PC-3 (cell line): ENCODE results near the gene KLK13. TPM values are rescaled to one million over a fixed set of nuclear protein-coding genes. Genes with fewer than 3 reads are reported as not detected.
A peak's percentile ranks its signal among the peaks of the same experiment; 100 is the strongest.

Source experiments
- ATAC-seq: fragments of 200-7000 bp; cut with Tn5 transposase; 2 replicates; pipeline ENCODE4 v1.9.1; 2020; ENCODE audit warnings: mild to moderate bottlenecking, moderate library complexity
- BruUV-seq: library from RNA; stranded (reverse); fragments of 400-500 nt; replicated peaks from 2 replicates; lab custom pipeline; 2021; lab: Mats Ljungman, UMichigan
- CTCF ChIA-PET: fragments of 300-600 bp; sonication (Branson Sonifier 250); formaldehyde crosslinking; loops from one replicate; lab custom pipeline; 2022; ENCODE audit warnings: antibody characterized with exemption; lab: Charles Lee
- POLR2A ChIA-PET: fragments of 300-600 bp; sonication (Branson Sonifier 250); formaldehyde crosslinking; loops from one replicate; lab custom pipeline; 2022; ENCODE audit warnings: antibody characterized with exemption; ENCODE audit not compliant: unreplicated experiment; lab: Charles Lee
- DNase-seq: peaks from one replicate; pipeline ENCODE4 v3.0.0-alpha.2; 2015
- H2AFZ ChIP-seq: fragments of 300-600 bp; sonication (generic); 2 replicates; pipeline ENCODE4 v1.6.0; 2016; ENCODE audit warnings: antibody characterized with exemption, low read length
- H3F3A ChIP-seq: fragments of 300-600 bp; sonication (generic); one replicate; pipeline ENCODE4 v1.6.0; 2017; ENCODE audit warnings: antibody characterized with exemption, low read length, control low read depth, mild to moderate bottlenecking; ENCODE audit not compliant: unreplicated experiment
- H3K27ac ChIP-seq: fragments of 300-600 bp; sonication (generic); 2 replicates; pipeline ENCODE4 v1.5.1; 2016; ENCODE audit warnings: mild to moderate bottlenecking, low read length
- H3K27me3 ChIP-seq: fragments of 300-600 bp; sonication (generic); 2 replicates; pipeline ENCODE4 v1.6.1; 2016; ENCODE audit warnings: low read length, mixed read lengths
- H3K36me3 ChIP-seq: fragments of 300-600 bp; sonication (generic); 2 replicates; pipeline ENCODE4 v1.6.1; 2016; ENCODE audit warnings: low read depth, mixed run types, low read length, mixed read lengths
- H3K4me1 ChIP-seq: fragments of 300-600 bp; sonication (generic); 2 replicates; pipeline ENCODE4 v1.5.1; 2016; ENCODE audit warnings: low read length; ENCODE audit not compliant: insufficient read depth
- H3K4me2 ChIP-seq: fragments of 300-600 bp; sonication (generic); 2 replicates; pipeline ENCODE4 v1.6.0; 2016; ENCODE audit warnings: low read length
- H3K4me3 ChIP-seq: fragments of 300-600 bp; sonication (generic); 2 replicates; pipeline ENCODE4 v1.5.1; 2016; ENCODE audit warnings: mild to moderate bottlenecking, low read length, mixed read lengths
- H3K79me2 ChIP-seq: fragments of 300-600 bp; sonication (generic); 2 replicates; pipeline ENCODE4 v1.6.1; 2017; ENCODE audit warnings: low read length, mixed read lengths
- H3K9ac ChIP-seq: fragments of 300-600 bp; sonication (generic); 2 replicates; pipeline ENCODE4 v1.6.0; 2016; ENCODE audit warnings: mild to moderate bottlenecking, low read length
- H3K9me2 ChIP-seq: fragments of 300-600 bp; sonication (generic); replicated peaks from 2 replicates; pipeline ENCODE4 v1.6.1; 2016; ENCODE audit warnings: mixed run types, low read length, mixed read lengths
- H3K9me3 ChIP-seq: fragments of 300-600 bp; sonication (generic); 2 replicates; pipeline ENCODE4 v1.6.1; 2016; ENCODE audit warnings: low read length, mixed read lengths
- H4K20me1 ChIP-seq: fragments of 300-600 bp; sonication (generic); 2 replicates; pipeline ENCODE4 v1.6.1; 2016; ENCODE audit warnings: low read length, mixed read lengths
- EZH2 ChIP-seq: fragments of 300-600 bp; sonication (generic); IDR thresholded peaks from one replicate; pipeline ENCODE4 v1.6.1; 2017; ENCODE audit warnings: antibody characterized with exemption, mild to moderate bottlenecking, low read length; ENCODE audit not compliant: unreplicated experiment
- EZH2phosphoT487 ChIP-seq: fragments of 300-600 bp; sonication (generic); IDR thresholded peaks from 2 replicates; pipeline ENCODE4 v1.6.1; 2018; ENCODE audit warnings: mild to moderate bottlenecking, antibody characterized with exemption, low read length, borderline replicate concordance
- intact Hi-C: fragments of 100-400 bp; cut with micrococcal nuclease; formaldehyde crosslinking; loops from 2 replicates; pipeline ENCODE4 v1.9.0; 2023
- total RNA-seq: library from RNA; depleted of rRNA; stranded (reverse); fragments of >200 nt; gene quantifications from 2 replicates; pipeline ENCODE4 v1.2.3, GENCODE V29; 2014
- TF ChIP-seq, protein P1 (sequence below): fragments of 300-600 bp; sonication (generic); conservative IDR thresholded peaks from 2 replicates; pipeline ENCODE4 v1.5.1; 2017; ENCODE audit warnings: antibody characterized with exemption, low read depth, mild to moderate bottlenecking, low read length

The KLK13 gene
- total RNA-seq, 1 experiment from 2014 or later: not detected

DNA sequence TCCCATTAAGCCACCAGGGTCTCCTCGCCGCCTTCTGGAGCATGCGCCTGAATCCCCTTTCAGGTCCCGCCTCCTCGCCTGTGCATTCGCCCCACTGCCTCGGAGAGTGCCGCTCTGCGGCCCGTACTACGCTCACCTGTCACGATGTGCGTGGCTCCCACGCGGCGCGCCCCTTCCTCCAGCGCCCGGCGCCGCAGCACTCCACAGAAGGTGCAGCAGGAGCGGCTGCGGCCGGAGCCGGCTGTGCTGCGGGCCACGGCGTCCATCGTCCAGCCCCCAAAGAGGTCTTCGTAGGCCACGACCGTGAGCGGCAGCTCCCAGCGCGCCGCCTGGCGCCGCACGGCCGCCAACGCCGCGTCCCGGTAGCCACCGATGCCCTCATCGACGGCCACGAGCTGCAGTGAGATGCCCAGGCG, 39.0 kb upstream of the KLK13 start:
- ATAC-seq (no peak), DNase-seq (no peak)
- Histone ChIP-seq H3K36me3 (peaks cover 14% of the 10 kb centered on the region), H3K9ac (no peak overlapping the region), H3K4me2 (no peak overlapping the region), H3F3A (no peaks in the 10 kb centered on the region), H3K27me3 (no peaks in the 10 kb centered on the region), H3K27ac (no peak overlapping the region), H3K4me3 (no peak overlapping the region), H3K79me2 (peaks cover 65% of the 10 kb centered on the region), H3K4me1 (peaks cover 16% of the 10 kb centered on the region; the same call in 1 of the 2 replicates), H4K20me1 (peaks cover 10% of the 10 kb centered on the region), H3K9me3 (no peaks in the 10 kb centered on the region), H2AFZ (no peak overlapping the region), H3K9me2 (no peaks in the 10 kb centered on the region)
- TF ChIP-seq, protein P1, sequence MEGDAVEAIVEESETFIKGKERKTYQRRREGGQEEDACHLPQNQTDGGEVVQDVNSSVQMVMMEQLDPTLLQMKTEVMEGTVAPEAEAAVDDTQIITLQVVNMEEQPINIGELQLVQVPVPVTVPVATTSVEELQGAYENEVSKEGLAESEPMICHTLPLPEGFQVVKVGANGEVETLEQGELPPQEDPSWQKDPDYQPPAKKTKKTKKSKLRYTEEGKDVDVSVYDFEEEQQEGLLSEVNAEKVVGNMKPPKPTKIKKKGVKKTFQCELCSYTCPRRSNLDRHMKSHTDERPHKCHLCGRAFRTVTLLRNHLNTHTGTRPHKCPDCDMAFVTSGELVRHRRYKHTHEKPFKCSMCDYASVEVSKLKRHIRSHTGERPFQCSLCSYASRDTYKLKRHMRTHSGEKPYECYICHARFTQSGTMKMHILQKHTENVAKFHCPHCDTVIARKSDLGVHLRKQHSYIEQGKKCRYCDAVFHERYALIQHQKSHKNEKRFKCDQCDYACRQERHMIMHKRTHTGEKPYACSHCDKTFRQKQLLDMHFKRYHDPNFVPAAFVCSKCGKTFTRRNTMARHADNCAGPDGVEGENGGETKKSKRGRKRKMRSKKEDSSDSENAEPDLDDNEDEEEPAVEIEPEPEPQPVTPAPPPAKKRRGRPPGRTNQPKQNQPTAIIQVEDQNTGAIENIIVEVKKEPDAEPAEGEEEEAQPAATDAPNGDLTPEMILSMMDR: no peak
- TF ChIP-seq EZH2phosphoT487 (no peak), EZH2 (no peak)
- ChIA-PET POLR2A (no interaction called here), CTCF (no interaction called here)
- BruUV-seq: no TSS peak
- intact Hi-C loops: no loop called here

DNA sequence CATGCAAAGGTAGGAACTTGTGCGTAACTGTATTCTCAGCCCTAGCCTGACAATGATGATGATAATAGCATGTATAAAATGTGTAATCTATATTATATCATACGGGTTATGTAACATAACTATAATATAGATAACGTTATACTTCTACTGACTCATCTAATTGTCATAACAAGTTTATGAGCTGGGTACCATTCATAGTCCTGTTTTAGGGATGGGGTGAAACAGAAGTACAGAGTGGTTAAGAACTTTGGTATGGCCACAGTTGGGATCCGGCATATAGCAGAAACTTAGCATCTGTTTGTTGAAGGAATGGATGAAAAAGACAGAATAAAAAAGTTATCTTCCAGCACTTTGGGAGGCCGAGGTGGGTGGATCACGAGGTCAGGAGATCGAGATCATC, 38.1 kb upstream of the KLK13 start:
- H3K4me3 ChIP-seq: no peak overlapping the region
- H3K4me2 ChIP-seq: no peak overlapping the region
- H3K79me2 ChIP-seq: peaks cover 64% of the 10 kb centered on the region
- no peak overlapping the region for H2AFZ ChIP-seq
- peak; percentile 52 for DNase-seq
- BruUV-seq: no TSS peak
- ChIA-PET CTCF (no interaction called here), POLR2A (no interaction called here)
- H3K27me3 ChIP-seq: no peaks in the 10 kb centered on the region
- TF ChIP-seq, protein P1: no peak
- TF ChIP-seq EZH2 (no peak), EZH2phosphoT487 (no peak)
- no peaks in the 10 kb centered on the region for H3F3A ChIP-seq
- H3K4me1 ChIP-seq: peaks cover 13% of the 10 kb centered on the region; the same call in 1 of the 2 replicates
- no peak overlapping the region for H3K27ac ChIP-seq
- no peaks in the 10 kb centered on the region for H3K9me3 ChIP-seq
- H3K9me2 ChIP-seq: no peaks in the 10 kb centered on the region
- H4K20me1 ChIP-seq: peaks cover 10% of the 10 kb centered on the region
- H3K36me3 ChIP-seq: peaks cover 17% of the 10 kb centered on the region
- intact Hi-C loops: no loop called here
- H3K9ac ChIP-seq: no peak overlapping the region
- ATAC-seq: peak; percentile 45

DNA sequence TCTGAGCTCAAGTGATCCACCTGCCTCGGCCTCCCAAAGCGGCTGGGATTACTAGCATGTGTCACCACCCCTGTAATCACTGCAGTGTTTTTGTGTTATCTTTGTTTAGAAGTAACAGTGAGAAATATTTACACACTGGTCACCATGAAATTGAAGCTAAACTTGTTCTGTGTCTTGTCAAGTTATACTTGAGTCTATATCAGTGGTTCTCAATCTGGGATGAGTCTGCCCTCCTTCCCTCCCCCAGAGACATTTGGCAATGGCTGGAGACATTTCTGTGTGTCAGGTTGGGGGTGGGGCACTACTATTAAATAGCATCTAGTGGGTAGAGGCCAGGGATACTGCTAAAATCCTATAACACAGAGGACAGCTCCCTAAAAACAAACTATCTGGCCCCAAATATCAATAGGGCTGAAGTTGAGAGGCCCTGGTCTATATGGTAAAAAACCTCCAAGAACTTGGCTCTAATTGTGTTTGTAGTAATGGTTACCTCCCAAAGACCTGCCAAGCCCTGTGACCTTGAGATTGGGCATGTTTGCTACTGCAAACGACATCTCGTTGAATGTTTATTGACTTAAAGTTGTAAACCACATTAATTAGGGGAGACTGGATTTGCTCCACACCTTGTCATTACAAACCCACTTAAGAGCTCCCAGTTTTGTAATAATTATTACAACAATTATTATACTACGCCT, 36.4 kb upstream of the KLK13 start:
- ATAC-seq (no peak), DNase-seq (no peak)
- Histone ChIP-seq H3K4me1 (peaks cover 5% of the 10 kb centered on the region; the same call in 1 of the 2 replicates), H3K4me2 (no peak overlapping the region), H3K9me3 (no peaks in the 10 kb centered on the region), H3K27ac (no peak overlapping the region), H2AFZ (no peak overlapping the region), H3F3A (no peaks in the 10 kb centered on the region), H3K36me3 (peaks cover 18% of the 10 kb centered on the region), H3K27me3 (no peaks in the 10 kb centered on the region), H4K20me1 (peaks cover 10% of the 10 kb centered on the region), H3K9me2 (no peaks in the 10 kb centered on the region), H3K9ac (no peak overlapping the region), H3K4me3 (no peak overlapping the region), H3K79me2 (peaks cover 50% of the 10 kb centered on the region)
- BruUV-seq: no TSS peak
- CTCF ChIA-PET: no interaction called here
- POLR2A ChIA-PET: no interaction called here
- no peak for TF ChIP-seq EZH2phosphoT487
- TF ChIP-seq, protein P1: no peak
- TF ChIP-seq EZH2: no peak
- intact Hi-C loops: no loop called here
